Right lobe of liver (tissue), 4 donors: ENCODE results near the gene TWIST2.

Source experiments
- POLR2A ChIP-seq: fragments of 450-650 bp; IDR thresholded peaks from one replicate; pipeline ENCODE4 v1.6.1; 2017; ENCODE audit warnings: antibody characterized with exemption, mild to moderate bottlenecking
- TF ChIP-seq, protein P1 (sequence below), 4 donors: fragments of 200-600 bp in 3 of 4; fragments of 450-650 bp in 1 of 4; IDR thresholded peaks; one replicate each; pipeline versions ENCODE4 v1.5.1 to v1.8.0; 2016 to 2022; ENCODE audit warnings: antibody characterized with exemption in 4 of 4, mild to moderate bottlenecking in 2 of 4
- donor health status: DM: no; HTN: no; CAD: no.
- donor health status: DM: no; HTN: no; CAD: no.
- donor health status: DM: no; HTN: yes; CAD: no.

DNA sequence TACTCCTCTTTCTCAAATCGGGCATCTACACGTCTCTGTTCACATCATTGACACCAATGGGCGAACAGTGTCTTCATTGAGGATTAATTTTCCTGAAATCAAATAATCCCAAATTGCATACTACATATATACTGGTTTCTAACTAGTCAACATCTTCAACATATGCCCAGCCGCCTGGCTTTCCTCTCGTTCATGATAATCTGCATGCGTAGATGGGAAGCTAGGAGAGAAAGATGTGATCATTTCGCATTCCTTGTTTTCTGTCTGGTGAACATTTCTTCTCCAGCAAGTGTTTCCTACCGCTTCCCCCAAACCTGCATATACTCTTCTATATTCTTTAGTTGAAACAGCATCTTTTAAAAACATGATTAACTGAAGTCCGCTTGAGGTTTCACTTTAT is 7.4 kb downstream of the TWIST2 start:
- TF ChIP-seq, protein P1, sequence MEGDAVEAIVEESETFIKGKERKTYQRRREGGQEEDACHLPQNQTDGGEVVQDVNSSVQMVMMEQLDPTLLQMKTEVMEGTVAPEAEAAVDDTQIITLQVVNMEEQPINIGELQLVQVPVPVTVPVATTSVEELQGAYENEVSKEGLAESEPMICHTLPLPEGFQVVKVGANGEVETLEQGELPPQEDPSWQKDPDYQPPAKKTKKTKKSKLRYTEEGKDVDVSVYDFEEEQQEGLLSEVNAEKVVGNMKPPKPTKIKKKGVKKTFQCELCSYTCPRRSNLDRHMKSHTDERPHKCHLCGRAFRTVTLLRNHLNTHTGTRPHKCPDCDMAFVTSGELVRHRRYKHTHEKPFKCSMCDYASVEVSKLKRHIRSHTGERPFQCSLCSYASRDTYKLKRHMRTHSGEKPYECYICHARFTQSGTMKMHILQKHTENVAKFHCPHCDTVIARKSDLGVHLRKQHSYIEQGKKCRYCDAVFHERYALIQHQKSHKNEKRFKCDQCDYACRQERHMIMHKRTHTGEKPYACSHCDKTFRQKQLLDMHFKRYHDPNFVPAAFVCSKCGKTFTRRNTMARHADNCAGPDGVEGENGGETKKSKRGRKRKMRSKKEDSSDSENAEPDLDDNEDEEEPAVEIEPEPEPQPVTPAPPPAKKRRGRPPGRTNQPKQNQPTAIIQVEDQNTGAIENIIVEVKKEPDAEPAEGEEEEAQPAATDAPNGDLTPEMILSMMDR (IDR thresholded peaks at IDR 0.05) = no peak
- no peak for TF ChIP-seq POLR2A
